A673 (cell line): ENCODE results near the gene NPAS1. TPM values are rescaled to one million over a fixed set of nuclear protein-coding genes. Genes with fewer than 3 reads are reported as not detected.
A peak's percentile ranks its signal among the peaks of the same experiment; 100 is the strongest.

ENCODE experiments used
- BruUV-seq: library from RNA; stranded (reverse); fragments of 400-500 nt; replicated peaks from 2 replicates; lab custom pipeline; 2021; lab: Mats Ljungman, UMichigan
- CTCF ChIA-PET: fragments of 300-600 bp; sonication (Branson Sonifier 250); formaldehyde crosslinking; loops from one replicate; lab custom pipeline; 2022; ENCODE audit warnings: antibody characterized with exemption; lab: Charles Lee
- POLR2A ChIA-PET: fragments of 300-600 bp; sonication (Branson Sonifier 250); formaldehyde crosslinking; loops from one replicate; lab custom pipeline; 2022; ENCODE audit warnings: antibody characterized with exemption; ENCODE audit not compliant: low non-redundant PET; lab: Charles Lee
- DNase-seq: peaks from one replicate; pipeline ENCODE4 v3.0.0-alpha.2; 2015; ENCODE audit warnings: low spot score
- H3K27ac ChIP-seq: fragments of 200-600 bp; sonication (generic); 2 replicates; pipeline ENCODE4 v1.5.1; 2016; ENCODE audit warnings: mixed run types, low read depth, mild to moderate bottlenecking, mixed read lengths, antibody characterized with exemption, low read length; ENCODE audit not compliant: poor library complexity, severe bottlenecking
- H3K27me3 ChIP-seq: fragments of 200-600 bp; sonication (generic); replicated peaks from 2 replicates; pipeline ENCODE4 v1.6.1; 2017; ENCODE audit warnings: mixed run types, low read depth, mild to moderate bottlenecking, mixed read lengths, antibody characterized with exemption, low read length; ENCODE audit not compliant: insufficient read depth, poor library complexity
- H3K36me3 ChIP-seq: fragments of 200-600 bp; sonication (generic); 2 replicates; pipeline ENCODE4 v1.6.1; 2016; ENCODE audit warnings: mixed run types, mild to moderate bottlenecking, mixed read lengths, antibody characterized with exemption, low read length; ENCODE audit not compliant: insufficient read depth, poor library complexity, severe bottlenecking
- H3K4me1 ChIP-seq: fragments of 200-600 bp; sonication (generic); 2 replicates; pipeline ENCODE4 v1.6.1; 2017; ENCODE audit warnings: mixed run types, mild to moderate bottlenecking, mixed read lengths, antibody characterized with exemption, low read length; ENCODE audit not compliant: insufficient read depth, poor library complexity, severe bottlenecking
- H3K4me3 ChIP-seq: fragments of 200-600 bp; sonication (generic); 2 replicates; pipeline ENCODE4 v1.5.1; 2016; ENCODE audit warnings: low read depth, mixed run types, mild to moderate bottlenecking, mixed read lengths, low read length; ENCODE audit not compliant: poor library complexity, severe bottlenecking
- H3K9me3 ChIP-seq: fragments of 200-600 bp; sonication (generic); 2 replicates; pipeline ENCODE4 v1.6.1; 2016; ENCODE audit warnings: mixed run types, low read depth, mild to moderate bottlenecking, mixed read lengths, antibody characterized with exemption, low read length; ENCODE audit not compliant: poor library complexity, severe bottlenecking
- CTCF ChIP-seq: fragments of 300-800, 200-600 bp; sonication (generic); conservative IDR thresholded peaks from 2 replicates; pipeline ENCODE4 v1.5.1; 2017; ENCODE audit warnings: low read depth, mild to moderate bottlenecking, antibody characterized with exemption, low read length, moderate library complexity, mixed read lengths
- EZH2 ChIP-seq: fragments of 200-600 bp; sonication (generic); IDR thresholded peaks from 2 replicates; pipeline ENCODE4 v1.6.1; 2017; ENCODE audit warnings: borderline replicate concordance, low read depth, mild to moderate bottlenecking, mixed read lengths, antibody characterized with exemption, low read length; ENCODE audit not compliant: poor library complexity, severe bottlenecking
- intact Hi-C: fragments of 100-400 bp; cut with micrococcal nuclease; formaldehyde crosslinking; loops from one replicate; pipeline ENCODE4 v1.10.0; 2022; ENCODE audit not compliant: unreplicated experiment
- total RNA-seq: library from RNA; stranded (reverse); gene quantifications from 2 replicates; pipeline ENCODE4 v1.2.3, GENCODE V29; 2021

NPAS1 gene
- total RNA-seq, 1 experiment from 2014 or later = 2.1 TPM

DNA sequence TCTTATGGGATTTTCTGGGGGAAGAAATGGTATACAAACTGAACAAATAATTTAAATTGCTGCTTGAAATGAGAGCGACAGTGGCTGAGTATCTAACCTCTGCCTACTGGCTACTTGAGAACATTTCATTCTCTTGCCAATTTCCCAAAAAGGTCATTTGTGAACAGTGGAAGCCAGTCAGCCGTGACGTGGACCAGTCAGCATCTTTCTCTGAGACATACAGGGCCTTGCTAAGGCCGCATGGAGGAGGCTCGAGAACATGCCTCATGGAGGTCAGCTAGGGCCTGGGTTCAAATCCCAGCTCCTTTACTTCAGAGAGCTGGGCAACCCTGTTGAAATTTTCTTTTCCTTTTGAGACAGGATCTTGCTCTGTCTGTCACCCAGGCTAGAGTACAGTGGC lies 73.6 kb downstream of the NPAS1 start:
- Histone ChIP-seq H3K27ac (no peak overlapping the region), H3K27me3 (no peaks in the 10 kb centered on the region), H3K4me1 (peaks cover 12% of the 10 kb centered on the region), H3K9me3 (no peaks in the 10 kb centered on the region), H3K4me3 (no peak overlapping the region), H3K36me3 (peaks cover 47% of the 10 kb centered on the region)
- ChIA-PET CTCF (no interaction called here), POLR2A (interaction anchor here (0.7 kb wide), 1 partner anchor 14 kb away, joined by 9 read pairs; no protein-coding TSS in a partner anchor)
- BruUV-seq = no TSS peak
- DNase-seq = no peak
- TF ChIP-seq EZH2 = no peak
- TF ChIP-seq CTCF = no peak
- intact Hi-C loops = no loop called here

DNA sequence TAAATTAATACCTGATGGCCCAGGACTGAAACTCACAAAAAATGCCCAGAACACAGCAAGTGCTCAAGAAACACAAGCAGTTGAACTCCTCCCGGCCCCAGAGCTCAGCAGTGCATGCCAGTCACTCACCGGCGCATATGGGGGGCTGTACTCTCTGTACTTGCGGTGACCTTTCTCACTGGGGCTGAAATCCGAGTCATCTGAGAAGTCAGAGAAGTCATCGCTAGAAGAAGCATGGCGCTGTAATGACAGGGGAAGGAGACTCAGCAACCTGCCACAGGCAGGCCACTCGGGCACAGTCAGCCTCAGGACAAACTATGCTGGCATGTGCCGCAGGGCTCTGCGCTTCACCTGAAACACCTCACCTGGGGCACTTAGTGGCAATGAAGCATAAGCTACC lies 74.2 kb downstream of the NPAS1 start:
- CTCF ChIA-PET = interaction anchor here (0.6 kb wide), 1 partner anchor 25 kb away, joined by 4 read pairs; no protein-coding TSS in a partner anchor

GRCh38 chr19:47094557-47095475 lies 75.2 kb downstream of the NPAS1 start:
- TF ChIP-seq EZH2 = no peak
- TF ChIP-seq CTCF = no peak
- Histone ChIP-seq H3K4me3 (no peak overlapping the region), H3K27ac (peak overlapping the region; percentile 40), H3K4me1 (peaks cover 17% of the 10 kb centered on the region), H3K9me3 (no peaks in the 10 kb centered on the region), H3K27me3 (no peaks in the 10 kb centered on the region), H3K36me3 (peaks cover 39% of the 10 kb centered on the region)
- BruUV-seq = no TSS peak
- intact Hi-C loops = no loop called here
- CTCF ChIA-PET = no interaction called here
- no peak for DNase-seq
- POLR2A ChIA-PET = no interaction called here

More for the DNA sequence above, 74.2 kb downstream of the NPAS1 start:
- POLR2A ChIA-PET = no interaction called here
- TF ChIP-seq CTCF (no peak), EZH2 (no peak)
- BruUV-seq = no TSS peak
- no peak for DNase-seq
- H3K36me3 ChIP-seq = peaks cover 47% of the 10 kb centered on the region
- H3K27me3 ChIP-seq = no peaks in the 10 kb centered on the region
- peaks cover 15% of the 10 kb centered on the region for H3K4me1 ChIP-seq
- H3K4me3 ChIP-seq = no peak overlapping the region
- no peaks in the 10 kb centered on the region for H3K9me3 ChIP-seq
- intact Hi-C loops = no loop called here
- no peak overlapping the region for H3K27ac ChIP-seq

Other genes with a start within 250 kb of the NPAS1 start
- gene SLC1A5, start 231.2 kb upstream of the NPAS1 start, total RNA-seq = 283 and 295 TPM in 2 replicates
- gene AP2S1, start 169.0 kb upstream of the NPAS1 start, total RNA-seq = 226 and 241 TPM in 2 replicates
- 76.5 and 76.7 TPM in 2 replicates for gene ARHGAP35, start 158.8 kb upstream of the NPAS1 start, total RNA-seq
- gene TMEM160, start 28.8 kb downstream of the NPAS1 start, total RNA-seq = 30.1 and 41.8 TPM in 2 replicates
- 94.4 and 94.8 TPM in 2 replicates for gene ZC3H4, start 93.9 kb downstream of the NPAS1 start, total RNA-seq
- 302 and 314 TPM in 2 replicates for gene SAE1, start 111.0 kb downstream of the NPAS1 start, total RNA-seq
- 2.7 and 3.7 TPM in 2 replicates for gene BBC3, start 211.4 kb downstream of the NPAS1 start, total RNA-seq
- 36.4 and 39.7 TPM in 2 replicates for gene CCDC9, start 236.7 kb downstream of the NPAS1 start, total RNA-seq